Measurements from ENCODE around the gene TMEM248.
"Not testable (repeated sequence)": the region's sequence is repeated elsewhere in the genome, so short reads cannot be mapped to it uniquely, and the experiment has no call there.

GRCh38 chr7:66908598-66908997 is 12.4 kb upstream of the TMEM248 start:
- TF ChIP-seq SUZ12 (IDR thresholded peaks at IDR 0.05; ENCODE audit: extremely low read depth, insufficient read depth, insufficient read length); YY1 (IDR thresholded peaks at IDR 0.05; ENCODE audit: insufficient read depth, insufficient read length); ZNF274 (IDR thresholded peaks at IDR 0.05; ENCODE audit: low read depth, low read length): not testable (repeated sequence)
